GM19099 (cell line): ENCODE results near the gene HDDC2.

Experiments
- POLR2A ChIP-seq: IDR thresholded peaks from 3 replicates; pipeline ENCODE4 v1.6.1; 2011; ENCODE audit warnings: low read depth; ENCODE audit not compliant: insufficient read length; ENCODE audit errors: extremely low read depth

Gene HDDC2

GRCh38 chr6:125314009-125314581, 12.3 kb upstream of the HDDC2 start:
- no peak for TF ChIP-seq POLR2A

DNA sequence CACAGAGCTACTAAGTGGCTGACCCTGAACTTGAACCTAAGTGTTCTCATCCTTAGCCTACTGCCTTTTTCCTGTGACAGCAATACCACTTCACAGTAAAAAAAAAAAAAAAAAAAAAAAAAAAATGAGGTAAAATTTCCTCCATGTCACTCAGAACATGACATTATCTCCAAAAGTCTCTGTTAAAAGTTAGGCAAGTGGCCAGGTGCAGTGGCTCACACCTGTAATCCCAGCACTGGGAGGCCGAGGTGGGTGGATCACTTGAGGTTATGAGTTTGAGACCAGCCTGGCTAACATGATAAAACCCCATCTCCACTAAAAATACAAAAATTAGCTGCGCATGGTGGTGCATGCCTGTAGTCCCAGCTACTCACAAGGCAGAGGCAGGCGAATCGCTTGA, 11.2 kb upstream of the HDDC2 start:
- TF ChIP-seq POLR2A = no peak

DNA sequence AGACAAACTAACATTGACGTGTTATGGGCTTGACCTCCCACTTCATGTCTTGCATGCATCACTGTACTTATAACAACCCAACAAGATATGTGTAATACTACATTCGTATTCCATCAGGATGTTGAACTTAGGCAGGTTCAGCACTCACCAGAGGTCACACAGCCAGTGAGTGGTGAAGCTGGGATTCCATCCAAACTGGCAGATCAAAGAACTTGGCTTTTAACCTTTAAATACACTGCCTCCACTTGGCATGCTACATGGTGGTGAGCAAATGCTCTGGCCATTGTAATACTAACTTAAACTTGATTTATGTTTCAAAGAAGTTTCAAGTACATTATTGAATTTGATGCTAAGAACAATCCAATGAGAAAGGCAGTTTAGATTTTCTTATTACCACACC, 10.7 kb upstream of the HDDC2 start:
- TF ChIP-seq POLR2A = no peak

- no peak for TF ChIP-seq POLR2A
These were observed 9.4 kb upstream of the HDDC2 start for GRCh38 chr6:125310994-125311649.

- no peak for TF ChIP-seq POLR2A
These were observed 6.3 kb upstream of the HDDC2 start for GRCh38 chr6:125307964-125308615.

DNA sequence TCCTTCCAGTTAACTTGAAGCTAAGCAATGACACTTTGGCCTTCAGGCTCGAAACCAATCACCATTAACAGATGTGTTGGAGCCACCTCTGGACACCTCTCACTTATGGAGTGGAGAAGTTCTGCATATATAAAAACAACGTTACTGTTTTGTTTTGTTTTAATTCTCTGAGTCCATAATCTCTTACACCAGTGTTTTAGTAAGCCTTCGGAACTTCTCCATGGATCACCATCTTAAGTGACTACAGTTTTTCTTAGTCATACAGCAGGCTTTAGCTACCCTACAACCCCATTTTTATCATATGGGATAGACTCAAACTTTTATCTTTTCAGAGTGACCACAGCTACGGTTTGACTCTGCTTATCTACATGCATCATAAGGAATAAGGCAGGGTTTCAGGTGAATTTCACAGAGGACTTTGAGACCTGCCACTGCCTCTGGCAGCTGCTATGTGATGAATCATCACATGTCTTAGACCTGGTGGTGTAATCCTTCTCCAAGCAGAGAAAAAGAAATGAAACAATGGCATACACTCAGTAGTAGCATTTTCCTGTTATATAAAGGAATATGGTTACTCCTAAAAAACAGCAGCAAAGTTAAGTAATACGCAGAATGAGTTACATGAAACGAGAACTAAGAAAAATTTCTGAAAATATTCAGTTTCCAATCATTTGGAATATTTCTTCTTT, 5.5 kb upstream of the HDDC2 start:
- TF ChIP-seq POLR2A = no peak

DNA sequence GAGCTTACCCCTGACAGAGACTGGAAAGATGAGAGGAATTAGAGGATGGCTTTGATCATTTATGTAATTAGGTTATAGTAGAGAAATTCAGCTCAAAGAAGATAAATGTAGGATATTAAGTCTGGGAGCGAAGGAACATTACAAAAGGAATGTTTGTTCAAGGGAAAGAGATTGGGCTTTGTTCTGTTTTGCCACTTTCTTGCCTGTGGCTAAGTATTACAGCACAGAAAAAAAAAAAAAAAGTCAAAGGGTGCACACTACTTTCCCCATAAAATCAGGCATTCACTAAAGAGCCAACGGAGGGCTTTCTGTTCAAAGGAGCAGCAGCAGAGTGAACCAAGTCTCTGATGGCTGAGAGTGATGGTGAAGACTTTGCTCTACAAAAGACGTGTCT, 5.0 kb upstream of the HDDC2 start:
- no peak for TF ChIP-seq POLR2A

GRCh38 chr6:125304970-125305660, 3.3 kb upstream of the HDDC2 start:
- TF ChIP-seq POLR2A = no peak

GRCh38 chr6:125303512-125303854, 1.7 kb upstream of the HDDC2 start:
- no peak for TF ChIP-seq POLR2A

GRCh38 chr6:125302840-125303511, 1.2 kb upstream of the HDDC2 start:
- TF ChIP-seq POLR2A = no peak

DNA sequence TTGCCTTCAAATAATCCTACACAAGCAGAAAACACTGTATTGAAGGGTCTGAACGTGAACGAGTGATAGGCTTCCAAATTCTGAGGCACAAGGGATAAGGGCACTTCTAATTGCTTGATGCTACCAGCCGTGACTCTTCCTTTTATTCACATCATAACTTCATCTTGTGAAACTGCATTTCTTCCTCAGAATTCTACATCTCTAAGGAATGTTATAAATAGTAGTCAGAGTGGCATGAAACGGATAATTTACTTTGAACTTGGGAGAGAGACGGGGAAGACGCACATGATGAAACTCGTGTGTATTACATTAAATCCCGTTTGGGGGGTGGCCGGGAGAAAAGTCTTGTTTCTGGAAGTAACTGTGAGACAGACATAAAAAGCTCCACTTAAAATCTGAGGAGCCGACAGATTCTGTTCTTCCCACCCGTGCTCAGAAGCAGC, 754 bp downstream of the HDDC2 start:
- TF ChIP-seq POLR2A = no peak

- TF ChIP-seq POLR2A = no peak
These were observed 2.5 kb downstream of the HDDC2 start for GRCh38 chr6:125299257-125299656.

DNA sequence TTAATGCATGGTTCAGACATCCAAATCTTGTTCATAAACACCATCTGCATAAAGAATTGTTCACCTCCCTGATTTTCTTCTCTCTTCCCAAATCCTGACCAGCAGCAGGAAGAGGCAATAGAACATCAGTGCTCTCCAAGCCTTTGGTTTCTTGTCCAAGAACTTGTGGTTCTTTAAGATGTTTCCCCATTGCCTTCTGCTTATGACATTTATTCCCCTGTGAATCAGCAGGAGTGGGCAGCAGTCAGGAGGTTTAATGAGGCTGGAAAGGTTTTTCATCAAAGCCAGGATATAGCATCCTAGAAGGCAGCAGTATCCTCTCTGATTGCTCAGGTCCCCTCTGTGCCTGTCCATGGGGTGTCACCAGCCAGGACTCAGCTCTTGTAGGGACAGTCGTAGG, 5.3 kb downstream of the HDDC2 start:
- TF ChIP-seq POLR2A = no peak

DNA sequence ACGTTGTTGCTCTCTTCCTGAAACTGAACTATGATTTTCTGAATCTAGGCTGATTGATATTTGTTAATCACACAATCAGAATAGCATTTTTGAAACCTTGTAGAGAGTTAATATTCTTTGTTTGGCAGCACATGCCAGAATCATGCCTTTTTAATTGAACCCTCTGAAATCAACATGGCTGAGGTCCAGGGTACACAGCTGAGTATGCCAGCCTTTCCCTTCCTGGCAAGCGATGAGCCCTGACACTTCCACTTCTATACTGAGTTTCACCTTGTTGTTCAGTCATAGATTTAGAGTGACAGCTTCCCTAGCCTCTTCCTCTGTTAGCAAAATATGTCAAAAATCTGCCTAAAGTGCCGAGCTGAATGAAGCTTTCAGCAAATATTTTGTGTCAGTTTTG, 6.8 kb downstream of the HDDC2 start:
- TF ChIP-seq POLR2A = no peak

DNA sequence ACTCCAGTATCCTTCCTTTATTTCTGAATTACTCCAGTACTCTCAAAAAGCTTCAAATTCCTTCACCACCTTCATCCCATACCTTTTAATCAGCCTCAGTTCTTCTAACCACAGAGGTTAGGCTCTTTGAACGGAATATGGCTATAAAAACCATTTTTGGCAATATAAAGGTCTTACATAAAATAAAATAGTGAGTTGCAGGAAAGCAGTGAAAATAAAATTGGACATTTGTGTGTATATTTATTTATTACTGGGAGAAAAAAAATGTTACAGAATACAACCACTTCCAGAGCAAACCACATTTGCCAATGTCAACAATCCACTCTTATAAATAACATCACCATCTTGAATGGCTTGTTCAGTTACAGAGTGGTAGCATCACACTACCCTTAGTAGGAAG, 7.7 kb downstream of the HDDC2 start:
- TF ChIP-seq POLR2A = no peak
